PC-3 (cell line): Measurements from ENCODE around the gene KIF1B. TPM values are rescaled to one million over a fixed set of nuclear protein-coding genes. Genes with fewer than 3 reads are reported as not detected.

ENCODE experiments used
- ATAC-seq: fragments of 200-7000 bp; cut with Tn5 transposase; 2 replicates; pipeline ENCODE4 v1.9.1; 2020; ENCODE audit warnings: mild to moderate bottlenecking, moderate library complexity
- BruUV-seq: library from RNA; stranded (reverse); fragments of 400-500 nt; replicated peaks from 2 replicates; lab custom pipeline; 2021; lab: Mats Ljungman, UMichigan
- CTCF ChIA-PET: fragments of 300-600 bp; sonication (Branson Sonifier 250); formaldehyde crosslinking; loops from one replicate; lab custom pipeline; 2022; ENCODE audit warnings: antibody characterized with exemption; lab: Charles Lee
- POLR2A ChIA-PET: fragments of 300-600 bp; sonication (Branson Sonifier 250); formaldehyde crosslinking; loops from one replicate; lab custom pipeline; 2022; ENCODE audit warnings: antibody characterized with exemption; ENCODE audit not compliant: unreplicated experiment; lab: Charles Lee
- DNase-seq: peaks from one replicate; pipeline ENCODE4 v3.0.0-alpha.2; 2015
- H2AFZ ChIP-seq: fragments of 300-600 bp; sonication (generic); 2 replicates; pipeline ENCODE4 v1.6.0; 2016; ENCODE audit warnings: antibody characterized with exemption, low read length
- H3F3A ChIP-seq: fragments of 300-600 bp; sonication (generic); one replicate; pipeline ENCODE4 v1.6.0; 2017; ENCODE audit warnings: antibody characterized with exemption, low read length, control low read depth, mild to moderate bottlenecking; ENCODE audit not compliant: unreplicated experiment
- H3K27ac ChIP-seq: fragments of 300-600 bp; sonication (generic); 2 replicates; pipeline ENCODE4 v1.5.1; 2016; ENCODE audit warnings: mild to moderate bottlenecking, low read length
- H3K27me3 ChIP-seq: fragments of 300-600 bp; sonication (generic); 2 replicates; pipeline ENCODE4 v1.6.1; 2016; ENCODE audit warnings: low read length, mixed read lengths
- H3K36me3 ChIP-seq: fragments of 300-600 bp; sonication (generic); 2 replicates; pipeline ENCODE4 v1.6.1; 2016; ENCODE audit warnings: low read depth, mixed run types, low read length, mixed read lengths
- H3K4me1 ChIP-seq: fragments of 300-600 bp; sonication (generic); 2 replicates; pipeline ENCODE4 v1.5.1; 2016; ENCODE audit warnings: low read length; ENCODE audit not compliant: insufficient read depth
- H3K4me2 ChIP-seq: fragments of 300-600 bp; sonication (generic); 2 replicates; pipeline ENCODE4 v1.6.0; 2016; ENCODE audit warnings: low read length
- H3K4me3 ChIP-seq: fragments of 300-600 bp; sonication (generic); 2 replicates; pipeline ENCODE4 v1.5.1; 2016; ENCODE audit warnings: mild to moderate bottlenecking, low read length, mixed read lengths
- H3K79me2 ChIP-seq: fragments of 300-600 bp; sonication (generic); 2 replicates; pipeline ENCODE4 v1.6.1; 2017; ENCODE audit warnings: low read length, mixed read lengths
- H3K9ac ChIP-seq: fragments of 300-600 bp; sonication (generic); 2 replicates; pipeline ENCODE4 v1.6.0; 2016; ENCODE audit warnings: mild to moderate bottlenecking, low read length
- H3K9me2 ChIP-seq: fragments of 300-600 bp; sonication (generic); replicated peaks from 2 replicates; pipeline ENCODE4 v1.6.1; 2016; ENCODE audit warnings: mixed run types, low read length, mixed read lengths
- H3K9me3 ChIP-seq: fragments of 300-600 bp; sonication (generic); 2 replicates; pipeline ENCODE4 v1.6.1; 2016; ENCODE audit warnings: low read length, mixed read lengths
- H4K20me1 ChIP-seq: fragments of 300-600 bp; sonication (generic); 2 replicates; pipeline ENCODE4 v1.6.1; 2016; ENCODE audit warnings: low read length, mixed read lengths
- CTCF ChIP-seq: fragments of 300-600 bp; sonication (generic); conservative IDR thresholded peaks from 2 replicates; pipeline ENCODE4 v1.5.1; 2017; ENCODE audit warnings: antibody characterized with exemption, low read depth, mild to moderate bottlenecking, low read length
- EZH2 ChIP-seq: fragments of 300-600 bp; sonication (generic); IDR thresholded peaks from one replicate; pipeline ENCODE4 v1.6.1; 2017; ENCODE audit warnings: antibody characterized with exemption, mild to moderate bottlenecking, low read length; ENCODE audit not compliant: unreplicated experiment
- EZH2phosphoT487 ChIP-seq: fragments of 300-600 bp; sonication (generic); IDR thresholded peaks from 2 replicates; pipeline ENCODE4 v1.6.1; 2018; ENCODE audit warnings: mild to moderate bottlenecking, antibody characterized with exemption, low read length, borderline replicate concordance
- intact Hi-C: fragments of 100-400 bp; cut with micrococcal nuclease; formaldehyde crosslinking; loops from 2 replicates; pipeline ENCODE4 v1.9.0; 2023
- total RNA-seq: library from RNA; depleted of rRNA; stranded (reverse); fragments of >200 nt; gene quantifications from 2 replicates; pipeline ENCODE4 v1.2.3, GENCODE V29; 2014

KIF1B gene
- total RNA-seq, 1 experiment from 2014 or later: 21.4 TPM

- intact Hi-C loops: no loop called here
- Histone ChIP-seq H3F3A (no peaks in the 10 kb centered on the region), H3K27me3 (no peaks in the 10 kb centered on the region), H3K9me3 (no peaks in the 10 kb centered on the region), H3K9me2 (no peaks in the 10 kb centered on the region), H3K9ac (no peak overlapping the region), H3K4me1 (no peaks in the 10 kb centered on the region), H4K20me1 (no peaks in the 10 kb centered on the region), H3K4me2 (no peak overlapping the region), H2AFZ (no peak overlapping the region), H3K27ac (no peak overlapping the region), H3K36me3 (peaks cover 21% of the 10 kb centered on the region; the same call in 1 of the 2 replicates), H3K79me2 (no peaks in the 10 kb centered on the region), H3K4me3 (no peak overlapping the region)
- BruUV-seq: no TSS peak
- ChIA-PET POLR2A (no interaction called here), CTCF (no interaction called here)
- TF ChIP-seq CTCF (no peak), EZH2 (no peak), EZH2phosphoT487 (no peak)
- DNase-seq: no peak
- ATAC-seq: no peak
Observed at GRCh38 chr1:10286244-10286643, 75.9 kb downstream of the KIF1B start.

DNA sequence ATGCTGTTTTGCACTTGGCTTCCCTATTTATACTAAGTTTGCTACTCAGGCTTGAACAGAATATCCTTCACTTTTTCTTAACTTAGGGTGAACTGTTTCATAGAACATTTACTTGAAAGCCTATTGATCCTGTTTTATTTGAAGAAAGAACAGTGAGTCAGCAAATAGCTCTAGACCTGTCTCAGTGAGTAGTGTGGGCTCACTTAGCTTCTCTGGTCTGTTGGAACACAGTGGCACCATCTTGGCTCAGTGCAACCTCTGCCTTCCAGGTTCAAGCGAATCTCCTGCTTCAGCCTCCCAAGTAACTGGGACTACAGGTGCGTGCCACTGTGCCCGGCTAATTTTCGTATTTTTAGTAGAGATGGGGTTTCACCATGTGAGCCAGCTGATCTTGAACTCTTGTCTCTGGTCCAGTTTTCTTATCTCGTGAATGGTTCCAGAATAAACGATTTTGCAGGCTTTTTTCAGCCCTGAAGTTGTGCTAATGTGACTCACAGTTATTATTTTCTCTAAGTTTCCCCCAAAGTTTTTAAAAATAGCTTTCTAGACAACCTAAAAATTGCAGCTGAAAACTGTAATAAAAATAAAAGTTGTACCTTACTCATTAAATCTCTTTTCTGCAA lies 76.8 kb downstream of the KIF1B start:
- no peak overlapping the region for H2AFZ ChIP-seq
- CTCF ChIA-PET: no interaction called here
- POLR2A ChIA-PET: no interaction called here
- H3F3A ChIP-seq: no peaks in the 10 kb centered on the region
- TF ChIP-seq CTCF: no peak
- no peak for TF ChIP-seq EZH2
- no peak for TF ChIP-seq EZH2phosphoT487
- H3K9me2 ChIP-seq: no peaks in the 10 kb centered on the region
- intact Hi-C loops: no loop called here
- H3K9me3 ChIP-seq: no peaks in the 10 kb centered on the region
- ATAC-seq (no peak), DNase-seq (no peak)
- peaks cover 25% of the 10 kb centered on the region; the same call in 1 of the 2 replicates for H3K36me3 ChIP-seq
- H3K27me3 ChIP-seq: no peaks in the 10 kb centered on the region
- H3K79me2 ChIP-seq: no peaks in the 10 kb centered on the region
- H3K27ac ChIP-seq: no peak overlapping the region
- no peak overlapping the region for H3K4me3 ChIP-seq
- BruUV-seq: no TSS peak
- peaks cover 6% of the 10 kb centered on the region for H3K4me1 ChIP-seq
- H4K20me1 ChIP-seq: no peaks in the 10 kb centered on the region
- no peak overlapping the region for H3K4me2 ChIP-seq
- no peak overlapping the region for H3K9ac ChIP-seq

GRCh38 chr1:10288029-10288615 lies 77.8 kb downstream of the KIF1B start:
- Histone ChIP-seq H3K9ac (no peak overlapping the region), H3K79me2 (no peaks in the 10 kb centered on the region), H4K20me1 (no peaks in the 10 kb centered on the region), H3K9me3 (no peaks in the 10 kb centered on the region), H2AFZ (no peak overlapping the region), H3K4me3 (no peak overlapping the region), H3K4me2 (no peak overlapping the region), H3K27me3 (no peaks in the 10 kb centered on the region), H3K36me3 (peaks cover 19% of the 10 kb centered on the region; the same call in 1 of the 2 replicates), H3K4me1 (peaks cover 9% of the 10 kb centered on the region), H3F3A (no peaks in the 10 kb centered on the region), H3K9me2 (no peaks in the 10 kb centered on the region), H3K27ac (no peak overlapping the region)
- ATAC-seq: no peak
- intact Hi-C loops: no loop called here
- no peak for DNase-seq
- BruUV-seq: no TSS peak
- ChIA-PET POLR2A (no interaction called here), CTCF (no interaction called here)
- no peak for TF ChIP-seq CTCF
- TF ChIP-seq EZH2: no peak
- TF ChIP-seq EZH2phosphoT487: no peak
